Endothelial cell of umbilical vein (primary cell): ENCODE data around the gene DERL3. TPM values are rescaled to one million over a fixed set of nuclear protein-coding genes. Genes with fewer than 3 reads are reported as not detected.

Experiments used
- BruUV-seq: library from RNA; stranded (reverse); fragments of 400-500 nt; replicated peaks from 2 replicates; lab custom pipeline; 2021; lab: Mats Ljungman, UMichigan
- CTCF ChIA-PET: fragments of 300-600, 350-600 bp; sonication (Branson Sonifier 250); formaldehyde crosslinking; loops from one replicate; lab custom pipeline; 2021; ENCODE audit warnings: antibody characterized with exemption, inconsistent platforms; lab: Charles Lee
- POLR2A ChIA-PET: fragments of 300-600, 350-600 bp; sonication (Branson Sonifier 250); formaldehyde crosslinking; loops from one replicate; lab custom pipeline; 2021; ENCODE audit warnings: antibody characterized with exemption, inconsistent platforms; lab: Charles Lee
- DNase-seq: peaks from one replicate; pipeline ENCODE4 v3.0.0-alpha.2; 2011; ENCODE audit warnings: low read depth, low spot score
- FAIRE-seq: peaks from 2 replicates; lab custom pipeline; 2011; peaks lifted over from hg19 to GRCh38; lab: Jason Lieb, UNC
- H2AFZ ChIP-seq: 2 replicates; pipeline ENCODE4 v1.6.0; 2012; ENCODE audit warnings: low read depth, low read length, control low read depth, inconsistent platforms
- H3K27ac ChIP-seq: 2 replicates; pipeline ENCODE4 v1.5.1; 2011; ENCODE audit warnings: low read depth, mild to moderate bottlenecking, control low read depth, low read length, moderate library complexity; ENCODE audit not compliant: insufficient read depth
- H3K27me3 ChIP-seq, 2 experiments: 2 replicates each; pipeline versions ENCODE4 v1.6.0 to v1.6.1; 2011; ENCODE audit warnings: low read length in 2 of 2, mixed read lengths in 1 of 2; ENCODE audit not compliant: control insufficient read depth in 2 of 2, insufficient read depth in 2 of 2
- H3K36me3 ChIP-seq, 2 experiments: 2 replicates in 1 of 2; 3 replicates in 1 of 2; pipeline ENCODE4 v1.5.1; 2011; ENCODE audit warnings: low read length in 2 of 2, mild to moderate bottlenecking in 1 of 2, moderate library complexity in 1 of 2; ENCODE audit not compliant: control insufficient read depth in 2 of 2, insufficient read depth in 2 of 2; ENCODE audit errors: extremely low read depth in 1 of 2
- H3K4me1 ChIP-seq: 3 replicates; pipeline ENCODE4 v1.5.1; 2011; ENCODE audit warnings: mild to moderate bottlenecking, low read length; ENCODE audit not compliant: control insufficient read depth, insufficient read depth; ENCODE audit errors: extremely low read depth
- H3K4me2 ChIP-seq: 2 replicates; pipeline ENCODE4 v1.6.1; 2011; ENCODE audit warnings: low read length, control low read depth, mixed read lengths; ENCODE audit not compliant: insufficient read depth
- H3K4me3 ChIP-seq, 3 experiments: fragments of 200-600 bp in 1 of 3; sonication (generic), shearing (Covaris generic) in 1 of 3; replicated peaks in 1 of 3; 2 replicates each; pipeline ENCODE4 v1.5.1; 2011 to 2016; ENCODE audit warnings: control low read depth in 3 of 3, low read length in 3 of 3, mild to moderate bottlenecking in 2 of 3, inconsistent platforms in 1 of 3, low read depth in 1 of 3, moderate library complexity in 1 of 3; ENCODE audit not compliant: insufficient read depth in 1 of 3
- H3K79me2 ChIP-seq: 2 replicates; pipeline ENCODE4 v1.6.0; 2012; ENCODE audit warnings: low read length, inconsistent platforms; ENCODE audit not compliant: control insufficient read depth, insufficient read depth
- H3K9ac ChIP-seq: replicated peaks from 2 replicates; pipeline ENCODE3; 2011; ENCODE audit warnings: low read length, control low read depth; ENCODE audit not compliant: insufficient read depth; ENCODE audit errors: extremely low read depth
- H3K9me1 ChIP-seq: replicated peaks from 3 replicates; pipeline ENCODE4 v1.6.0; 2011; ENCODE audit warnings: mild to moderate bottlenecking, low read length; ENCODE audit not compliant: control insufficient read depth, insufficient read depth; ENCODE audit errors: extremely low read depth
- H3K9me3 ChIP-seq: replicated peaks from 2 replicates; pipeline ENCODE4 v1.5.1; 2012; ENCODE audit warnings: low read length, inconsistent platforms; ENCODE audit not compliant: control insufficient read depth, insufficient read depth
- H4K20me1 ChIP-seq: replicated peaks from 2 replicates; pipeline ENCODE3; 2011; ENCODE audit warnings: mild to moderate bottlenecking, low read length; ENCODE audit not compliant: control insufficient read depth, insufficient read depth; ENCODE audit errors: extremely low read depth
- CTCF ChIP-seq, 2 donors: IDR thresholded peaks; 1 replicate in 1 of 2; 2 replicates in 1 of 2; pipeline ENCODE4 v1.5.1; 2011; ENCODE audit warnings: low read length in 2 of 2, mild to moderate bottlenecking in 2 of 2, moderate library complexity in 2 of 2, control low read depth in 1 of 2, inconsistent platforms in 1 of 2, low read depth in 1 of 2; ENCODE audit not compliant: insufficient read depth in 1 of 2; ENCODE audit errors: extremely low read depth in 1 of 2
- EZH2 ChIP-seq: IDR thresholded peaks from 2 replicates; pipeline ENCODE4 v1.6.1; 2012; ENCODE audit warnings: borderline replicate concordance, low read depth, mild to moderate bottlenecking, moderate library complexity, low read length, inconsistent platforms; ENCODE audit not compliant: severe bottlenecking
- FOS ChIP-seq: IDR thresholded peaks from 2 replicates; pipeline ENCODE4 v1.6.1; 2011; ENCODE audit warnings: mild to moderate bottlenecking, low read length, moderate library complexity, borderline replicate concordance; ENCODE audit not compliant: insufficient read depth
- GATA2 ChIP-seq: IDR thresholded peaks from 2 replicates; pipeline ENCODE4 v1.7.0; 2011; ENCODE audit warnings: low read depth, mild to moderate bottlenecking, moderate library complexity, mixed read lengths, low read length; ENCODE audit not compliant: insufficient read length, insufficient read depth
- JUN ChIP-seq: IDR thresholded peaks from 2 replicates; pipeline ENCODE4 v1.6.1; 2011; ENCODE audit warnings: borderline replicate concordance, low read depth; ENCODE audit not compliant: insufficient read length, insufficient read depth
- MAX ChIP-seq: IDR thresholded peaks from 2 replicates; pipeline ENCODE4 v1.6.1; 2011; ENCODE audit not compliant: insufficient read depth, insufficient read length
- MYC ChIP-seq: IDR thresholded peaks from one replicate; pipeline ENCODE4 v1.6.1; 2011; ENCODE audit warnings: mild to moderate bottlenecking, low read depth, low read length
- POLR2A ChIP-seq: IDR thresholded peaks from 2 replicates; pipeline ENCODE4 v1.6.1; 2012; ENCODE audit warnings: low read depth, mild to moderate bottlenecking, control low read depth, low read length
- POLR2AphosphoS5 ChIP-seq: IDR thresholded peaks from 2 replicates; pipeline ENCODE4 v1.6.1; 2012; ENCODE audit warnings: low read depth, mild to moderate bottlenecking, control low read depth, low read length, moderate library complexity; ENCODE audit not compliant: insufficient read depth
- dilution Hi-C: fragments of 300-500 bp; cut with MboI; formaldehyde crosslinking; loops from one replicate; pipeline ENCODE4 v1.15.0; 2019; ENCODE audit warnings: low sequenced_read_pairs; ENCODE audit not compliant: extremely low pct_ligation_motif_present
- intact Hi-C: fragments of 100-400 bp; cut with micrococcal nuclease; formaldehyde crosslinking; loops from one replicate; pipeline ENCODE4 v1.10.0; 2022
- polyA plus RNA-seq, 4 experiments: library from polyadenylated mRNA; depleted of rRNA in 3 of 4; stranded (reverse) in 3 of 4; unstranded in 1 of 4; fragments of >200 nt; gene quantifications; 2 replicates each; pipeline versions ENCODE4 v1.2.1 to v1.2.3, GENCODE V29; 2011 to 2012; ENCODE audit warnings: missing spikeins in 1 of 4
- total RNA-seq: library from RNA; stranded (reverse); gene quantifications from 2 replicates; pipeline ENCODE4 v1.2.3, GENCODE V29; 2021

DERL3 gene
- total and polyA plus RNA-seq, 2 donors (not counting 3 experiments of a cell fraction or from before 2014, with no cell fraction given) = 3.4 to 3.8 TPM

- no peak for TF ChIP-seq GATA2
- no peak for TF ChIP-seq MYC
- no peak for TF ChIP-seq POLR2A
- TF ChIP-seq FOS = no peak
- no peak for TF ChIP-seq EZH2
- no peak for TF ChIP-seq POLR2AphosphoS5
- TF ChIP-seq CTCF (IDR thresholded peaks at IDR 0.05; ENCODE audit: extremely low read depth in 1 of 2, insufficient read depth in 1 of 2, low read depth in 1 of 2, low read length in 2 of 2) = no peak
- no peak for TF ChIP-seq MAX
- no peak for TF ChIP-seq JUN
- no peak overlapping the region for H3K4me2 ChIP-seq
- ChIA-PET CTCF (interaction anchor here (0.6 to 1.8 kb wide), 4 partner anchors 17 to 58 kb away, joined by 4 to 5 read pairs (median 5); no protein-coding TSS in a partner anchor), POLR2A (no interaction called here)
- H3K27ac ChIP-seq = no peak overlapping the region
- H3K4me1 ChIP-seq = no peaks in the 10 kb centered on the region
- dilution Hi-C loops = no loop called here
- intact Hi-C loops = no loop called here
- BruUV-seq = no TSS peak
- H4K20me1 ChIP-seq = no peaks in the 10 kb centered on the region
- H2AFZ ChIP-seq = no peak overlapping the region
- H3K4me3 ChIP-seq = no peak overlapping the region
- no peaks in the 10 kb centered on the region for H3K9me3 ChIP-seq
- H3K36me3 ChIP-seq = peaks cover 19 to 56% of the 10 kb centered on the region in 2 experiments
- no peaks in the 10 kb centered on the region for H3K27me3 ChIP-seq
- H3K9ac ChIP-seq = no peak overlapping the region
- no peaks in the 10 kb centered on the region for H3K9me1 ChIP-seq
- FAIRE-seq = no peak
- no peaks in the 10 kb centered on the region for H3K79me2 ChIP-seq
- no peak for DNase-seq
These were observed 9.8 kb downstream of the DERL3 start for GRCh38 chr22:23828800-23829680.
